Esophagus muscularis mucosa (tissue), 4 donors: ENCODE measurements around the gene CCDC89.

Experiments
- EP300 ChIP-seq: sonication (generic); formaldehyde crosslinking; IDR thresholded peaks from one replicate; pipeline ENCODE4 v1.6.1; 2017; ENCODE audit warnings: antibody characterized with exemption
- POLR2A ChIP-seq: fragments of 450-650 bp; IDR thresholded peaks from one replicate; pipeline ENCODE4 v1.6.1; 2017; ENCODE audit warnings: antibody characterized with exemption, moderate library complexity, mild to moderate bottlenecking, low read depth
- POLR2AphosphoS5 ChIP-seq, 2 donors: sonication (generic); formaldehyde crosslinking; IDR thresholded peaks; one replicate each; pipeline ENCODE4 v1.6.1; 2017; ENCODE audit warnings: antibody characterized with exemption in 2 of 2
- TF ChIP-seq, protein P1 (sequence below), 3 experiments: fragments of 200-600 bp in 2 of 3; fragments of 450-650 bp in 1 of 3; sonication (generic) in 2 of 3; IDR thresholded peaks; one replicate each; pipeline ENCODE4 v1.5.1; 2017 to 2019; ENCODE audit warnings: antibody characterized with exemption in 3 of 3, mild to moderate bottlenecking in 2 of 3, moderate library complexity in 1 of 3

DNA sequence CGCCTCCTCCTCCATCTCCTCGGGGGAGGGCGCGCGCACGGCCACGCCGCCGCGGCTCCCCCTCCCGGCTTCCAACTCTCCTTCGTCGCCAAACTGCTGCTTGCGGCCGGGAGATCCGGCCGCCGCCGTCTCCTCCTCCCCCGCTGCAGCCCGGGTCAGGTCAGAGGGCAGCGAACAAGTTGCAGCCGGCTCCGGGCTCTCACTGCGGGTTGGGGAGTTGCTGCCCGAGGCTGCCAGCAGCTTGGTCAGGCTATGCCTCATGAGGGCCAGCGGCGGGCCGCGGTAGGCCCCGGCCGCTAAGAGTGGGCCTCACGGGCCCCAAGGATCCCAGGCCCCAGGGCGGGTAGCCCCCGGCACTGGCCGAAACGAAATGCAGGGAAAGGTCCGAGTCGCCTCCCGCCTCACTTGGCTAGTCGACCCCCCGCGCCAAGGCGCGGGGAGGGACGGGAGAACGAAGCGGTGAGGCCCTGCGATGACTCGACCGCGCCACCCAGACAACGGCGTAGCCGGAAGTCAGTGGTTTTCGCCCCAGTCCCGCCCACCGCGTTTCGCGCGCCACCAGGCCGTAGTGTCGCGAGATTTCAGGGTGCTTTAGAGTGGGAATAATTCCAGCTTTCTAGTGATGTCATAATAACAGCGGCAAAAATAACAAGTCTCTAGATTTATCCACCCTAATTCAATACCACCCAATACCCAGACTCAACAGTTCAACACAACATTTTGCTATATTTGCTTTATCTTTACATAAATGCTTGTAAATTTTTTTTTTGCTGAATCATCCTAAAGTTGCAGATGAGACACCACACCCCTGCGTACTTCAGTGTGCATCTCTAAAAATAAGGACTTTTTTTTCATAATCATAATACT is 21.1 kb downstream of the CCDC89 start, which contains the start of gene CREBZF:
- TF ChIP-seq, protein P1, sequence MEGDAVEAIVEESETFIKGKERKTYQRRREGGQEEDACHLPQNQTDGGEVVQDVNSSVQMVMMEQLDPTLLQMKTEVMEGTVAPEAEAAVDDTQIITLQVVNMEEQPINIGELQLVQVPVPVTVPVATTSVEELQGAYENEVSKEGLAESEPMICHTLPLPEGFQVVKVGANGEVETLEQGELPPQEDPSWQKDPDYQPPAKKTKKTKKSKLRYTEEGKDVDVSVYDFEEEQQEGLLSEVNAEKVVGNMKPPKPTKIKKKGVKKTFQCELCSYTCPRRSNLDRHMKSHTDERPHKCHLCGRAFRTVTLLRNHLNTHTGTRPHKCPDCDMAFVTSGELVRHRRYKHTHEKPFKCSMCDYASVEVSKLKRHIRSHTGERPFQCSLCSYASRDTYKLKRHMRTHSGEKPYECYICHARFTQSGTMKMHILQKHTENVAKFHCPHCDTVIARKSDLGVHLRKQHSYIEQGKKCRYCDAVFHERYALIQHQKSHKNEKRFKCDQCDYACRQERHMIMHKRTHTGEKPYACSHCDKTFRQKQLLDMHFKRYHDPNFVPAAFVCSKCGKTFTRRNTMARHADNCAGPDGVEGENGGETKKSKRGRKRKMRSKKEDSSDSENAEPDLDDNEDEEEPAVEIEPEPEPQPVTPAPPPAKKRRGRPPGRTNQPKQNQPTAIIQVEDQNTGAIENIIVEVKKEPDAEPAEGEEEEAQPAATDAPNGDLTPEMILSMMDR (IDR thresholded peaks at IDR 0.05): no peak
- TF ChIP-seq POLR2AphosphoS5 (IDR thresholded peaks at IDR 0.05): peak; percentile 96 to 99
- TF ChIP-seq POLR2A: peak; percentile 94
- TF ChIP-seq EP300: no peak
